H9 (cell line): ENCODE data around the gene CDH23. TPM values are rescaled to one million over a fixed set of nuclear protein-coding genes. Genes with fewer than 3 reads are reported as not detected.

ENCODE experiments used
- DNase-seq: peaks from one replicate; pipeline ENCODE4 v3.0.0-alpha.2; 2017
- H2AFZ ChIP-seq: one replicate; pipeline ENCODE4 v1.6.1; 2013; ENCODE audit warnings: mild to moderate bottlenecking, low read length, control low read depth, moderate library complexity
- H2AK5ac ChIP-seq: 2 replicates; pipeline ENCODE4 v1.6.1; 2013; ENCODE audit warnings: low read length, control low read depth, mixed read lengths; ENCODE audit not compliant: insufficient read length
- H2BK120ac ChIP-seq: one replicate; pipeline ENCODE4 v1.6.1; 2013; ENCODE audit warnings: low read depth, mild to moderate bottlenecking, low read length, control low read depth, inconsistent platforms; ENCODE audit not compliant: poor library complexity, severe bottlenecking
- H2BK12ac ChIP-seq: 2 replicates; pipeline ENCODE4 v1.6.1; 2013; ENCODE audit warnings: low read length, control low read depth, mixed read lengths, low read depth; ENCODE audit not compliant: insufficient read length
- H2BK15ac ChIP-seq: 2 replicates; pipeline ENCODE4 v1.6.1; 2013; ENCODE audit warnings: low read depth, low read length, control low read depth
- H2BK20ac ChIP-seq: one replicate; pipeline ENCODE4 v1.6.1; 2013; ENCODE audit warnings: low read depth, mild to moderate bottlenecking, low read length, control low read depth, inconsistent platforms; ENCODE audit not compliant: poor library complexity, severe bottlenecking
- H2BK5ac ChIP-seq: 2 replicates; pipeline ENCODE4 v1.6.1; 2013; ENCODE audit warnings: low read length, control low read depth, mixed read lengths; ENCODE audit not compliant: insufficient read length
- H3K14ac ChIP-seq: 2 replicates; pipeline ENCODE4 v1.6.1; 2013; ENCODE audit warnings: low read length, control low read depth; ENCODE audit not compliant: insufficient read depth
- H3K18ac ChIP-seq: 2 replicates; pipeline ENCODE4 v1.6.1; 2013; ENCODE audit warnings: low read depth, mild to moderate bottlenecking, mixed read lengths, low read length, control low read depth; ENCODE audit not compliant: insufficient read length
- H3K23ac ChIP-seq: 2 replicates; pipeline ENCODE4 v1.6.1; 2013; ENCODE audit warnings: low read length, control low read depth, mixed read lengths, low read depth; ENCODE audit not compliant: insufficient read length
- H3K23me2 ChIP-seq: 2 replicates; pipeline ENCODE4 v1.6.1; 2013; ENCODE audit warnings: low read depth, mild to moderate bottlenecking, mixed read lengths, low read length, control low read depth; ENCODE audit not compliant: insufficient read length, poor library complexity, severe bottlenecking
- H3K27ac ChIP-seq: 2 replicates; pipeline ENCODE4 v1.5.1; 2013; ENCODE audit warnings: low read length, control low read depth, mixed read lengths, low read depth; ENCODE audit not compliant: insufficient read length
- H3K27me3 ChIP-seq: 2 replicates; pipeline ENCODE4 v1.6.1; 2013; ENCODE audit warnings: low read length, control low read depth, inconsistent platforms; ENCODE audit not compliant: insufficient read depth
- H3K4ac ChIP-seq: 2 replicates; pipeline ENCODE4 v1.6.1; 2013; ENCODE audit warnings: low read depth, mild to moderate bottlenecking, control low read depth, inconsistent platforms, low read length, moderate library complexity
- H3K4me1 ChIP-seq: 2 replicates; pipeline ENCODE4 v1.6.1; 2013; ENCODE audit warnings: low read length, control low read depth, inconsistent platforms; ENCODE audit not compliant: insufficient read depth
- H3K4me2 ChIP-seq: 2 replicates; pipeline ENCODE4 v1.6.1; 2013; ENCODE audit warnings: low read length, control low read depth, mixed read lengths; ENCODE audit not compliant: insufficient read length, insufficient read depth
- H3K56ac ChIP-seq: 2 replicates; pipeline ENCODE4 v1.6.1; 2013; ENCODE audit warnings: low read depth, mild to moderate bottlenecking, mixed read lengths, low read length, control low read depth; ENCODE audit not compliant: insufficient read length
- H3K79me1 ChIP-seq: 2 replicates; pipeline ENCODE4 v1.6.1; 2013; ENCODE audit warnings: low read depth, mild to moderate bottlenecking, moderate library complexity, low read length, control low read depth, inconsistent platforms; ENCODE audit not compliant: insufficient read depth, poor library complexity, severe bottlenecking
- H3K79me2 ChIP-seq: 2 replicates; pipeline ENCODE4 v1.6.1; 2013; ENCODE audit warnings: low read length, control low read depth, inconsistent platforms; ENCODE audit not compliant: insufficient read depth
- H3K9ac ChIP-seq: 2 replicates; pipeline ENCODE4 v1.6.1; 2013; ENCODE audit warnings: low read length, control low read depth, mixed read lengths; ENCODE audit not compliant: insufficient read length; ENCODE audit errors: extremely low read depth
- H3K9me3 ChIP-seq: one replicate; pipeline ENCODE4 v1.6.1; 2013; ENCODE audit warnings: low read depth, low read length, inconsistent platforms; ENCODE audit not compliant: control insufficient read depth
- H3T11ph ChIP-seq: one replicate; pipeline ENCODE4 v1.6.1; 2013; ENCODE audit warnings: mild to moderate bottlenecking, low read length, control low read depth, inconsistent platforms
- H4K20me1 ChIP-seq: one replicate; pipeline ENCODE4 v1.6.1; 2013; ENCODE audit not compliant: control insufficient read depth, insufficient read length, insufficient read depth
- H4K5ac ChIP-seq: 2 replicates; pipeline ENCODE4 v1.6.1; 2013; ENCODE audit warnings: low read depth, mild to moderate bottlenecking, mixed read lengths, low read length, control low read depth; ENCODE audit not compliant: insufficient read length
- H4K8ac ChIP-seq: replicated peaks from 2 replicates; pipeline ENCODE4 v1.6.1; 2013; ENCODE audit warnings: low read length, control low read depth, mixed read lengths, low read depth; ENCODE audit not compliant: insufficient read length
- H4K91ac ChIP-seq: 2 replicates; pipeline ENCODE4 v1.6.1; 2013; ENCODE audit warnings: low read depth, mild to moderate bottlenecking, moderate library complexity, mixed read lengths, low read length, control low read depth; ENCODE audit not compliant: insufficient read length
- H3K27ac Mint-ChIP-seq, 3 experiments: 2 replicates in 2 of 3; 3 replicates in 1 of 3; pipeline ENCODE4 v1.8.0; 2020 to 2021; ENCODE audit warnings: mixed read lengths in 3 of 3, mild to moderate bottlenecking in 1 of 3, moderate library complexity in 1 of 3
- H3K27me3 Mint-ChIP-seq: 2 replicates; pipeline ENCODE4 v1.8.0; 2021; ENCODE audit warnings: low read depth, mild to moderate bottlenecking, moderate library complexity, mixed read lengths
- H3K36me3 Mint-ChIP-seq, 3 experiments: 2 replicates in 2 of 3; 3 replicates in 1 of 3; pipeline ENCODE4 v1.8.0; 2020 to 2021; ENCODE audit warnings: low read depth in 3 of 3, mixed read lengths in 3 of 3; ENCODE audit not compliant: insufficient read depth in 1 of 3
- H3K4me1 Mint-ChIP-seq, 2 experiments: 2 replicates each; pipeline ENCODE4 v1.8.0; 2020; ENCODE audit warnings: mixed read lengths in 2 of 2
- H3K4me3 Mint-ChIP-seq, 2 experiments: 2 replicates in 1 of 2; 3 replicates in 1 of 2; pipeline ENCODE4 v1.8.0; 2020 to 2021; ENCODE audit warnings: mild to moderate bottlenecking in 2 of 2, mixed read lengths in 2 of 2, moderate library complexity in 1 of 2
- H3K9me3 Mint-ChIP-seq, 2 experiments: 2 replicates in 1 of 2; 3 replicates in 1 of 2; pipeline ENCODE4 v1.8.0; 2020; ENCODE audit warnings: mild to moderate bottlenecking in 2 of 2, mixed read lengths in 2 of 2, moderate library complexity in 1 of 2
- WGBS: extraction: QIAGEN DNeasy Blood & Tissue Kit; methylation state at CpG from one replicate; pipeline ENCODE4 v1.1.7; 2013; ENCODE audit warnings: missing lambda C conversion rate, low lambda C conversion rate, mixed read lengths; ENCODE audit not compliant: insufficient read length; ENCODE audit errors: extremely low coverage; 5-methylcytosine and 5-hydroxymethylcytosine counted together
- total RNA-seq: library from RNA; stranded (reverse); gene quantifications from 2 replicates; pipeline ENCODE4 v1.2.1, GENCODE V29; 2021
- TF ChIP-seq, protein P1 (sequence below): fragments of 200-600 bp; sonication (generic); conservative IDR thresholded peaks from 3 replicates; pipeline ENCODE4 v1.8.0; 2021; ENCODE audit warnings: antibody characterized with exemption, mild to moderate bottlenecking

CDH23 gene
- total RNA-seq, 1 experiment from 2014 or later = 2.1 TPM

DNA sequence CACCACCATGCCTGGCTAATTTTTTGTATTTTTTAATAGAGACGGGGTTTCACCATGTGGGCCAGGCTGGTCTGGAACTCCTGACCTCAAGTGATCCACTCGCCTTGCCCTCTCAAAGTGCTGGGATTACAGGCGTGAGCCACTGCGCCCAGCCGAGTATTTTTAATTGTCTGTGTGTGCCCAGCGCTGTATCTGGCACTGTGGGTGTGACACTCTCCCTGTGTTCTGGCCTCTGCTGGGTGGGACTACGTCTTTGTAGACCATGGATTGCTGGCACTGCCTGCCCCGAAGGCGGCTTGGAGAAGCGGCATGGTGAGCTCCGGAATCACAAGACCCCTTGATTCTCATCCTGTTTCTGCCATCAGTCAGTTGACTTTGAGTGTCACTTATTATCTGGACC is 136.2 kb downstream of the CDH23 start:
- WGBS = no CpG with 5 or more reads among the region's 11 CpGs
- H2AK5ac ChIP-seq = no peak overlapping the region
- H3K9me3 ChIP-seq = no peaks in the 10 kb centered on the region
- Mint-ChIP-seq H3K27ac (no peak overlapping the region; a peak in 1 of 7 replicates), H3K4me3 (no peak overlapping the region), H3K36me3 (no peaks in the 10 kb centered on the region; a peak in 2 of 7 replicates), H3K27me3 (peaks cover 4% of the 10 kb centered on the region; the same call in 1 of the 2 replicates), H3K9me3 (no peaks in the 10 kb centered on the region; a peak in 1 of 5 replicates), H3K4me1 (peaks cover 19 to 39% of the 10 kb centered on the region in 2 experiments)
- no peak overlapping the region for H3K9ac ChIP-seq
- H2BK12ac ChIP-seq = no peak overlapping the region
- no peaks in the 10 kb centered on the region for H3K79me2 ChIP-seq
- H3K14ac ChIP-seq = no peak overlapping the region
- no peak overlapping the region for H4K91ac ChIP-seq
- H2BK5ac ChIP-seq = no peak overlapping the region
- no peaks in the 10 kb centered on the region for H3K79me1 ChIP-seq
- no peak overlapping the region for H3T11ph ChIP-seq
- no peak overlapping the region for H3K4ac ChIP-seq
- H4K5ac ChIP-seq = no peak overlapping the region
- no peak overlapping the region for H2AFZ ChIP-seq
- H3K56ac ChIP-seq = no peak overlapping the region
- TF ChIP-seq, protein P1, sequence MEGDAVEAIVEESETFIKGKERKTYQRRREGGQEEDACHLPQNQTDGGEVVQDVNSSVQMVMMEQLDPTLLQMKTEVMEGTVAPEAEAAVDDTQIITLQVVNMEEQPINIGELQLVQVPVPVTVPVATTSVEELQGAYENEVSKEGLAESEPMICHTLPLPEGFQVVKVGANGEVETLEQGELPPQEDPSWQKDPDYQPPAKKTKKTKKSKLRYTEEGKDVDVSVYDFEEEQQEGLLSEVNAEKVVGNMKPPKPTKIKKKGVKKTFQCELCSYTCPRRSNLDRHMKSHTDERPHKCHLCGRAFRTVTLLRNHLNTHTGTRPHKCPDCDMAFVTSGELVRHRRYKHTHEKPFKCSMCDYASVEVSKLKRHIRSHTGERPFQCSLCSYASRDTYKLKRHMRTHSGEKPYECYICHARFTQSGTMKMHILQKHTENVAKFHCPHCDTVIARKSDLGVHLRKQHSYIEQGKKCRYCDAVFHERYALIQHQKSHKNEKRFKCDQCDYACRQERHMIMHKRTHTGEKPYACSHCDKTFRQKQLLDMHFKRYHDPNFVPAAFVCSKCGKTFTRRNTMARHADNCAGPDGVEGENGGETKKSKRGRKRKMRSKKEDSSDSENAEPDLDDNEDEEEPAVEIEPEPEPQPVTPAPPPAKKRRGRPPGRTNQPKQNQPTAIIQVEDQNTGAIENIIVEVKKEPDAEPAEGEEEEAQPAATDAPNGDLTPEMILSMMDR = no peak
- no peak overlapping the region for H4K8ac ChIP-seq
- H3K27me3 ChIP-seq = no peaks in the 10 kb centered on the region
- no peaks in the 10 kb centered on the region for H4K20me1 ChIP-seq
- no peaks in the 10 kb centered on the region; the same call in 1 of the 2 replicates for H3K4me1 ChIP-seq
- DNase-seq = no peak
- no peak overlapping the region for H3K4me2 ChIP-seq
- H2BK120ac ChIP-seq = no peak overlapping the region
- no peak overlapping the region for H3K23ac ChIP-seq
- H3K23me2 ChIP-seq = no peaks in the 10 kb centered on the region
- H2BK20ac ChIP-seq = no peak overlapping the region
- no peak overlapping the region for H2BK15ac ChIP-seq
- H3K27ac ChIP-seq = no peak overlapping the region
- H3K18ac ChIP-seq = no peak overlapping the region
